ENCODE results near the gene MPV17. TPM values are rescaled to one million over a fixed set of nuclear protein-coding genes. Genes with fewer than 3 reads are reported as not detected.
A peak's percentile ranks its signal among the peaks of the same experiment; 100 is the strongest.

Gene MPV17
- total RNA-seq, 1 donor from 2014 or later, result 71.4 TPM

DNA sequence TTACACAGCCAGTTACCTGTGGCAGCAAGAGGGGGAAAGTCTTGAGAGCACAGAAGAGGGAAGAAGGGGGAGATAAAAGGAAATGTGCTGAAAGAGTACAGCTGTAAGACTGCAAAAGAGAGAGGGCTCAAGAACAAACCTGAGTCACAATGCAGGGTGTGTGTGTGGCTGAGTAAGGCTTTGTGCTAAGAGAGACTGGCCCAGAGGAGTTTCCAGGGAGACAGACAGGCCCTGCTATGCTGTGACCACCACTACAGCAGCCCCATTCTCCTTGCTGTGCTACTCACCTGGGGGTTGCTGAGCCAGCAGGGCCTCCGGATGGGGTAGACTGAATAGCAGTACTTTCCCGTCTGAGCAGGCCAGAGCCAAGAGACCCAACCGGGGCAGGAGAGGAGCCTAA, 12.4 kb upstream of the MPV17 start:
- peaks cover 27% of the 10 kb centered on the region for H3K36me3 Mint-ChIP-seq
- no peak overlapping the region for H3K27ac Mint-ChIP-seq
- H3K4me3 ChIP-seq, result no peak overlapping the region
- H3K27ac ChIP-seq, result no peak overlapping the region
- H3K4me3 Mint-ChIP-seq, result no peak overlapping the region
- no peak overlapping the region for H3K9ac ChIP-seq
- no peaks in the 10 kb centered on the region for H3K9me3 Mint-ChIP-seq
- no peaks in the 10 kb centered on the region for H3K4me1 Mint-ChIP-seq
- H3K27me3 Mint-ChIP-seq (ENCODE audit: insufficient read depth, low read depth), result peaks cover 5% of the 10 kb centered on the region
- no peaks in the 10 kb centered on the region for H3K27me3 ChIP-seq
- no peaks in the 10 kb centered on the region for H3K79me2 ChIP-seq (ENCODE audit: low read depth)
- no peaks in the 10 kb centered on the region for H3K9me3 ChIP-seq (ENCODE audit: low read depth)
- TF ChIP-seq EZH2phosphoT487 (IDR thresholded peaks at IDR 0.05), result no peak
- TF ChIP-seq, protein P1, sequence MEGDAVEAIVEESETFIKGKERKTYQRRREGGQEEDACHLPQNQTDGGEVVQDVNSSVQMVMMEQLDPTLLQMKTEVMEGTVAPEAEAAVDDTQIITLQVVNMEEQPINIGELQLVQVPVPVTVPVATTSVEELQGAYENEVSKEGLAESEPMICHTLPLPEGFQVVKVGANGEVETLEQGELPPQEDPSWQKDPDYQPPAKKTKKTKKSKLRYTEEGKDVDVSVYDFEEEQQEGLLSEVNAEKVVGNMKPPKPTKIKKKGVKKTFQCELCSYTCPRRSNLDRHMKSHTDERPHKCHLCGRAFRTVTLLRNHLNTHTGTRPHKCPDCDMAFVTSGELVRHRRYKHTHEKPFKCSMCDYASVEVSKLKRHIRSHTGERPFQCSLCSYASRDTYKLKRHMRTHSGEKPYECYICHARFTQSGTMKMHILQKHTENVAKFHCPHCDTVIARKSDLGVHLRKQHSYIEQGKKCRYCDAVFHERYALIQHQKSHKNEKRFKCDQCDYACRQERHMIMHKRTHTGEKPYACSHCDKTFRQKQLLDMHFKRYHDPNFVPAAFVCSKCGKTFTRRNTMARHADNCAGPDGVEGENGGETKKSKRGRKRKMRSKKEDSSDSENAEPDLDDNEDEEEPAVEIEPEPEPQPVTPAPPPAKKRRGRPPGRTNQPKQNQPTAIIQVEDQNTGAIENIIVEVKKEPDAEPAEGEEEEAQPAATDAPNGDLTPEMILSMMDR (IDR thresholded peaks at IDR 0.05), result no peak
- no peak for TF ChIP-seq EZH2 (IDR thresholded peaks at IDR 0.05)
- no peak overlapping the region for H3K4me2 ChIP-seq
- H3F3A ChIP-seq (ENCODE audit: low read depth), result no peaks in the 10 kb centered on the region
- H4K20me1 ChIP-seq (ENCODE audit: low read depth), result no peaks in the 10 kb centered on the region
- no peaks in the 10 kb centered on the region for H3K4me1 ChIP-seq
- H3K36me3 ChIP-seq, result peaks cover 6% of the 10 kb centered on the region
- no peak for DNase-seq (ENCODE audit: low spot score)
- no peak overlapping the region for H2AFZ ChIP-seq (replicated peaks)

- Histone ChIP-seq H3K79me2 (ENCODE audit: low read depth) (peaks cover 11% of the 10 kb centered on the region), H3K4me1 (no peaks in the 10 kb centered on the region), H4K20me1 (ENCODE audit: low read depth) (no peaks in the 10 kb centered on the region), H3K9me3 (ENCODE audit: low read depth) (no peaks in the 10 kb centered on the region), H3K9ac (no peak overlapping the region), H3K4me2 (no peak overlapping the region), H3K27ac (no peak overlapping the region), H2AFZ (replicated peaks) (no peak overlapping the region), H3F3A (ENCODE audit: low read depth) (peaks cover 26% of the 10 kb centered on the region), H3K36me3 (peaks cover 4% of the 10 kb centered on the region), H3K27me3 (no peaks in the 10 kb centered on the region), H3K4me3 (no peak overlapping the region)
- no peak for TF ChIP-seq EZH2 (IDR thresholded peaks at IDR 0.05)
- no peak for TF ChIP-seq EZH2phosphoT487 (IDR thresholded peaks at IDR 0.05)
- TF ChIP-seq, protein P1 (IDR thresholded peaks at IDR 0.05), result no peak
- Mint-ChIP-seq H3K4me3 (peak overlapping the region; percentile 44), H3K4me1 (peaks cover 9% of the 10 kb centered on the region), H3K27me3 (ENCODE audit: insufficient read depth, low read depth) (peaks cover 6% of the 10 kb centered on the region), H3K27ac (no peak overlapping the region), H3K36me3 (peaks cover 25% of the 10 kb centered on the region), H3K9me3 (no peaks in the 10 kb centered on the region)
- no peak for DNase-seq (ENCODE audit: low spot score)
Measured at GRCh38 chr2:27324720-27325119, 1.8 kb upstream of the MPV17 start.

GRCh38 chr2:27323596-27324285, 844 bp upstream of the MPV17 start:
- H3K9me3 ChIP-seq (ENCODE audit: low read depth), result no peaks in the 10 kb centered on the region
- H2AFZ ChIP-seq (replicated peaks), result peak overlapping the region; percentile 89
- no peaks in the 10 kb centered on the region for H3K4me1 ChIP-seq
- H3K27me3 ChIP-seq, result no peaks in the 10 kb centered on the region
- peak overlapping the region; percentile 95 for H3K4me3 Mint-ChIP-seq
- no peaks in the 10 kb centered on the region for H3K9me3 Mint-ChIP-seq
- H3K27me3 Mint-ChIP-seq (ENCODE audit: insufficient read depth, low read depth), result peaks cover 6% of the 10 kb centered on the region
- H3K36me3 Mint-ChIP-seq, result peaks cover 22% of the 10 kb centered on the region
- peaks cover 4% of the 10 kb centered on the region for H3K36me3 ChIP-seq
- no peak for DNase-seq (ENCODE audit: low spot score)
- no peaks in the 10 kb centered on the region for H4K20me1 ChIP-seq (ENCODE audit: low read depth)
- TF ChIP-seq EZH2 (IDR thresholded peaks at IDR 0.05), result no peak
- TF ChIP-seq, protein P1 (IDR thresholded peaks at IDR 0.05), result no peak
- no peak for TF ChIP-seq EZH2phosphoT487 (IDR thresholded peaks at IDR 0.05)
- peak overlapping the region; percentile 98 for H3K27ac Mint-ChIP-seq
- H3K27ac ChIP-seq, result peak overlapping the region; percentile 40
- H3F3A ChIP-seq (ENCODE audit: low read depth), result peaks cover 26% of the 10 kb centered on the region
- peak overlapping the region; percentile 80 for H3K4me3 ChIP-seq
- peaks cover 11% of the 10 kb centered on the region for H3K79me2 ChIP-seq (ENCODE audit: low read depth)
- H3K4me1 Mint-ChIP-seq, result peaks cover 9% of the 10 kb centered on the region
- H3K4me2 ChIP-seq, result peak overlapping the region; percentile 93
- peak overlapping the region; percentile 97 for H3K9ac ChIP-seq
